ENCODE results near the gene CASS4.

Gene CASS4

DNA sequence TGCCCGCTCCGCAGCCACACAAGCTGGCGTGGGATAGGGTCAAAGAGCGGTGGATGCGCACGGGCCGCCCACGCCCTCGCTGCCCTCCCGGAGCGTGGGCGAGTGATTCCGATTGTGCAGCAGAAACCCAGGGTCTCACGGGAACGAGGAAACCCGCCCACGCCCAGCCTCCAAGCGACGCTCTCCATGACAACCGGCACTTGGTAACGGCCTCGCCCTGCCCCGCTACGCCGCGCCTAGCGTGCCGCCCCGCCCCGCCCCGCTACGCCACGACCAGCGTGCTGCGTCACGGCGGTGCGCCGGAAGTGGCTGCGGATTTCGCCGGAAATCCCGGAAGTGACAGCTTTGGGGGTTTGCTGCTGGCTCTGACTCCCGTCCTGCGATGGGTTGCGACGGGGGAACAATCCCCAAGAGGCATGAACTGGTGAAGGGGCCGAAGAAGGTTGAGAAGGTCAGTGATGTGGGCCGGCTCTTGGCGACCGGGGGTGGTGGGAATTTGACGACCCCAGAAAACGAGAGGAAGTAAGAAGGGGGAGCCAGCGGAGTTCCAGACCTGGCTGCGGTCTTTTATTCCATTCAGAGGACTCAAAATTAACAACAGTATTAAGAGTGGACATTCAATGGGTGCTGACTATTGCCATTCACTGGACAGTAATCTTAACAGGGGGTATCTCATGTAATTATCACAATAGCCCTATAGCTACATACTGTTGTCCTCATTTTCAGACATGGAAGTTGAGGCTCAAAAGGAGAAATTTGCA lies 56.4 kb downstream of the CASS4 start, which contains the start of gene RTF2:
RTF2 (plus strand) TSS at position 312 of the 761 bp plus-strand sequence; CDS start at position 383, 71 bp downstream.
- H3K4me3 ChIP-seq (ENCODE audit: low read length), result peak within 1 kb of the TSS; percentile 98
- peaks cover 16% of the 10 kb centered on the region for H3K4me1 ChIP-seq (ENCODE audit: control insufficient read depth, insufficient read depth, low read length)
- peak; percentile 99 for DNase-seq (ENCODE audit: low read depth)
- H3K9me3 ChIP-seq (ENCODE audit: control insufficient read depth, low read length), result no peaks in the 10 kb centered on the region
- H3K9ac ChIP-seq (ENCODE audit: low read length), result peak within 1 kb of the TSS; percentile 96
- H3K36me3 ChIP-seq (ENCODE audit: control insufficient read depth, insufficient read depth, low read length, severe bottlenecking), result peaks cover 9% of the 10 kb centered on the region
- no peaks in the 10 kb centered on the region for H3K27me3 ChIP-seq (replicated peaks; ENCODE audit: control insufficient read depth, insufficient read depth, low read length)

DNA sequence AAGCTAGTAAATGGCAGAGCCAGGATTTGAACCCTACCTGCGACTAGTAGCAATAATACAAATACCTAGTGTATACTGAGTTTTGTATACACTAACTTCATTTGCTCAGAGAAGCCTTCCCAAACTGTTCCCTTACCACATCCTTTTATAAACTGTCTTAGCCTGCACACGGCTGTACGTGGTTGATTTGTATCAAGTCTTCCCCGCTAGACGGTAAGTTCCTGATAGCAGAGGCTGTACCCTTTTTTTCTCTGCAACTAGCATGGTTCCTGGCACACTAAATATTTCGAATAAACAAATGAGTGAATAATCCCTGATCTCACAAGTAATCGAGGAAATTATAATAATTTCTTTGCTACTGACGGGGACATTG lies 57.0 kb downstream of the CASS4 start:
- Histone ChIP-seq H3K36me3 (ENCODE audit: control insufficient read depth, insufficient read depth, low read length, severe bottlenecking) (peaks cover 14% of the 10 kb centered on the region), H3K4me1 (ENCODE audit: control insufficient read depth, insufficient read depth, low read length) (peaks cover 16% of the 10 kb centered on the region)
- DNase-seq (ENCODE audit: low read depth), result peak; percentile 19

DNA sequence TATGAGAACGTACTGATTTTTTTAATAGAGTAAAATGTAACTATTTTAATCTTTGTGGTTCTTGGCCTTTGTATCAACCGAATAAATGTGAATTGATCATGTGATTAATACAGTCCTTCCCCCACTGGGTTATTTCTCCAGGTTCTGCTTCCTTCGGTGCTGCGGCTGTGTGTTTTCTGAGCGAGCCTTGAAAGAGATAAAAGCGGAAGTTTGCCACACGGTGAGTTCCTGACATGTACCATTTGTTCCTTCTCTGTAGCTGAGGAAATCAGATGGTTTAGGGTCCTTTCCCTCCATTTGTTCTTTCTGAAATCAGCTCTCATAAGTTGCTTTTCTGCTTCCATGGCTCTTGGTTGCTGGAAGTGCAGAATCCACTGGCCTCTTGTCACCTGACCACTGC lies 71.9 kb downstream of the CASS4 start:
- no peak for DNase-seq (ENCODE audit: low read depth)
- H3K4me3 ChIP-seq (ENCODE audit: low read length), result no peak overlapping the region
- no peak overlapping the region for H3K9ac ChIP-seq (ENCODE audit: low read length)
- peaks cover 85% of the 10 kb centered on the region for H3K36me3 ChIP-seq (ENCODE audit: control insufficient read depth, insufficient read depth, low read length, severe bottlenecking)
- H3K4me1 ChIP-seq (ENCODE audit: control insufficient read depth, insufficient read depth, low read length), result no peaks in the 10 kb centered on the region
- no peaks in the 10 kb centered on the region for H3K27me3 ChIP-seq (replicated peaks; ENCODE audit: control insufficient read depth, insufficient read depth, low read length)
- no peaks in the 10 kb centered on the region for H3K9me3 ChIP-seq (ENCODE audit: control insufficient read depth, low read length)

More for the DNA sequence above, 57.0 kb downstream of the CASS4 start:
- H3K4me3 ChIP-seq (ENCODE audit: low read length), result peak overlapping the region; percentile 98
- no peaks in the 10 kb centered on the region for H3K27me3 ChIP-seq (replicated peaks; ENCODE audit: control insufficient read depth, insufficient read depth, low read length)
- H3K9ac ChIP-seq (ENCODE audit: low read length), result peak overlapping the region; percentile 96
- H3K9me3 ChIP-seq (ENCODE audit: control insufficient read depth, low read length), result no peaks in the 10 kb centered on the region

DNA sequence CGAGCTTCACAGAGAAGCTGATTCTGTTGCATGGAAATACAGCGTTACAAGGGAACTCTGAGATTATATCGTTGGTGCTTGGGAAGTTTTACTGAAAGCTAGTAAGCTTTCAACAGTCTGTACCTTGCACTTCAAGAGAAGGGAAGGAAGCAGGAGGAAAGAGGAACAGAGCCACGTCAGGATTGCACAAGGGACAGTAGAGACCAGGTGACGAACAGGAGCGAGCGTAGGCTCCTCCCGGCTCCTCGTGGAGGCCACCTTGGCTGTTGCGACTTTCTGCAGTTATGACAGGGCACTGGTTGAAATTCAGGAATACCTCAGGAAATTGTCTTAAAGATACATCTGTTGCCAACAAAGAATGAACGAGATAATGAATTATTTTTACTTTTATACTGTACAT lies 75.2 kb downstream of the CASS4 start:
- H3K9ac ChIP-seq (ENCODE audit: low read length), result no peak overlapping the region
- H3K36me3 ChIP-seq (ENCODE audit: control insufficient read depth, insufficient read depth, low read length, severe bottlenecking), result peaks cover 80% of the 10 kb centered on the region
- no peak overlapping the region for H3K4me3 ChIP-seq (ENCODE audit: low read length)
- DNase-seq (ENCODE audit: low read depth), result no peak
- no peaks in the 10 kb centered on the region for H3K9me3 ChIP-seq (ENCODE audit: control insufficient read depth, low read length)
- no peaks in the 10 kb centered on the region for H3K27me3 ChIP-seq (replicated peaks; ENCODE audit: control insufficient read depth, insufficient read depth, low read length)
- H3K4me1 ChIP-seq (ENCODE audit: control insufficient read depth, insufficient read depth, low read length), result no peaks in the 10 kb centered on the region

DNA sequence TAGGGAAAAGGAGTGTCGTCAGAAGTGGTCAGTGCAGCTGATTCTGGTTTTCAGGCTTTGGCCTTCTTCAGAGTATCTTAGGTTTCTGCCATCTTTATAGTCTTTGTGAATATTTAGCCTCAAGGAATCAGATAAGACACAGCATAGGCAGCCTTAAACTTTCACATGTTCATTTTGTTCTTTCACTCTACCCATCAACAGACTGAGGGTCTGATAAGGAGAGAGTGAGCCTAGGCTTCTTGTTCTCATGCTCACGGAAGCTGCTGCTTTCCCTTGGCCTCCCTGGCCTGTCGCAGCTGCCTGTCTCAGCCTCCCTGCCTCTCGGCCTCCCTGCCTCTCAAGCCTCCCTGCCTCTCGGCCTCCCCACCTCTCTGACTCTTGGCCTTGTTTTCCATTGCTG lies 76.5 kb downstream of the CASS4 start:
- H3K27me3 ChIP-seq (replicated peaks; ENCODE audit: control insufficient read depth, insufficient read depth, low read length), result no peaks in the 10 kb centered on the region
- H3K4me1 ChIP-seq (ENCODE audit: control insufficient read depth, insufficient read depth, low read length), result no peaks in the 10 kb centered on the region
- peaks cover 74% of the 10 kb centered on the region for H3K36me3 ChIP-seq (ENCODE audit: control insufficient read depth, insufficient read depth, low read length, severe bottlenecking)
- no peaks in the 10 kb centered on the region for H3K9me3 ChIP-seq (ENCODE audit: control insufficient read depth, low read length)
- no peak overlapping the region for H3K4me3 ChIP-seq (ENCODE audit: low read length)
- no peak overlapping the region for H3K9ac ChIP-seq (ENCODE audit: low read length)
- no peak for DNase-seq (ENCODE audit: low read depth)

DNA sequence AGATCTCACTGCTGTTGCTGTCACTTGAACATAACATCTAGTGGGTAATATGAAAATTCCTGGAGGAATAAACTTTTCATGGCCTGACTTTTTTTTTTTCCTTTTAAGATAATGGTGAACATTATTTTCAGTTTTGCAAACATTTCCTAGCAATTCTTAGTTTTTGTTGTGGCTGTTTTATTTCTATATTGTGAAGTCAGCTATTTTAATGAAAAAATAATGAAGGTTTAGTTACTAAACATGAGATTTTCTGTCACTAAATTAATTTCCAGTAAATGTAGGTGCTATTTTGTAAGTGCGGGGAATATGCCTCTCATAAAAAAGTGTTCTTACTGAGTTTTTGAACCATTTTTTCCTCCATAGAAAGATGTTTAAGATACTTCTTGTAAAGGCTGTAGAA lies 89.1 kb downstream of the CASS4 start:
- H3K36me3 ChIP-seq (ENCODE audit: control insufficient read depth, insufficient read depth, low read length, severe bottlenecking), result peaks cover 34% of the 10 kb centered on the region
- no peaks in the 10 kb centered on the region for H3K27me3 ChIP-seq (replicated peaks; ENCODE audit: control insufficient read depth, insufficient read depth, low read length)
- DNase-seq (ENCODE audit: low read depth), result no peak
- H3K9me3 ChIP-seq (ENCODE audit: control insufficient read depth, low read length), result no peaks in the 10 kb centered on the region
- no peak overlapping the region for H3K4me3 ChIP-seq (ENCODE audit: low read length)
- no peak overlapping the region for H3K9ac ChIP-seq (ENCODE audit: low read length)
- no peaks in the 10 kb centered on the region for H3K4me1 ChIP-seq (ENCODE audit: control insufficient read depth, insufficient read depth, low read length)

DNA sequence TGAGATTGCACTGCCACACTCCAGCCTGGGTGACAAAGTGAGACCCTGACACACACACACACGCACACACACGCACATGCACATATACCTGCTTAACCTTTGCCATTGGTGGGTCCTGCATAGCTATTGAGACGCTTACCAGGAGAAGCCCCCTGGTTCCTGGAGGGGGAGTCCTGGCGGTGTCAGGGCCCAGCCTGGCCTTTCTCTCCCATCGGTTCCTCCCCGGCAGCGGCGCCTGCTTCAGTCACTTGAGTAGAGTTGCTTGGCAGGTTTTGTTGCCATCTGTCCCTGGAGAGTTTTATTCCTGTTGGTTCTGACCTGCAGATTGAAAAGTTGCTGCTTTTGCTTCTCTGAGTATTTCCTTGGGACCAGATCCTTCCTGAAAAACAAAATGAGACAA lies 91.9 kb downstream of the CASS4 start:
- no peaks in the 10 kb centered on the region for H3K27me3 ChIP-seq (replicated peaks; ENCODE audit: control insufficient read depth, insufficient read depth, low read length)
- H3K9ac ChIP-seq (ENCODE audit: low read length), result no peak overlapping the region
- peaks cover 11% of the 10 kb centered on the region for H3K36me3 ChIP-seq (ENCODE audit: control insufficient read depth, insufficient read depth, low read length, severe bottlenecking)
- no peak for DNase-seq (ENCODE audit: low read depth)
- H3K4me1 ChIP-seq (ENCODE audit: control insufficient read depth, insufficient read depth, low read length), result no peaks in the 10 kb centered on the region
- H3K9me3 ChIP-seq (ENCODE audit: control insufficient read depth, low read length), result no peaks in the 10 kb centered on the region
- H3K4me3 ChIP-seq (ENCODE audit: low read length), result no peak overlapping the region

DNA sequence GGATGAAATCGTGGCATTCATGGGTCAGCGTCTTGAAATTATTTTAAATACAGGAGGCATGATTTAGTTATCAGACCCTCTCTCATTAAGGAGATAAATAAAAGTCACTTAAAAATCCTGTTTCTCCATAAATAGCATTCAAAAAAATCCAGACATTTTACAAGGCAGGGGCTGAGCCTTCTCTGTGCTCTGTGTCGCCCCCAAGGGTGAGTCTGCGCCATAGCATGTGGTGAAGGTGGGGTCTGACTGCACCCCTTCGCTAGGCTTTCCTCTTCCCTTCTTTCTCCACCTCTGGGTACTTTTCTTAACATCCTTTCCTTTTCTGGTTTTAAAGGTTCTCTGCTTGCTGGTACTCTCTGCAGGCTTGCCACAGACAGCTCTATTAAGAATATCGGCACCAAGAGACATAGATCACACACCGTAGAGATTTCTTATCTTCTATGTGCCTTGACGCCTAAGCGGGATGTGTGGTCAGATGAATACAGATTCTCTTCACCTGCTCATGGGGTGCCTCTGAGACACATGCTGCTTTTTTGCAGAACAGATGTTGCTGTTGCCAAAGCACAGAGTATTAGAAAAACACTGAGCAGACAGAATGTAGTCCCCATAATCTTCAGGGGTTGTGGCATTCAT lies 92.4 kb downstream of the CASS4 start:
- Histone ChIP-seq H3K4me1 (ENCODE audit: control insufficient read depth, insufficient read depth, low read length) (no peaks in the 10 kb centered on the region), H3K9me3 (ENCODE audit: control insufficient read depth, low read length) (no peaks in the 10 kb centered on the region), H3K9ac (ENCODE audit: low read length) (no peak overlapping the region), H3K4me3 (ENCODE audit: low read length) (no peak overlapping the region), H3K36me3 (ENCODE audit: control insufficient read depth, insufficient read depth, low read length, severe bottlenecking) (peaks cover 9% of the 10 kb centered on the region), H3K27me3 (replicated peaks; ENCODE audit: control insufficient read depth, insufficient read depth, low read length) (no peaks in the 10 kb centered on the region)
- DNase-seq (ENCODE audit: low read depth), result peak; percentile 26

DNA sequence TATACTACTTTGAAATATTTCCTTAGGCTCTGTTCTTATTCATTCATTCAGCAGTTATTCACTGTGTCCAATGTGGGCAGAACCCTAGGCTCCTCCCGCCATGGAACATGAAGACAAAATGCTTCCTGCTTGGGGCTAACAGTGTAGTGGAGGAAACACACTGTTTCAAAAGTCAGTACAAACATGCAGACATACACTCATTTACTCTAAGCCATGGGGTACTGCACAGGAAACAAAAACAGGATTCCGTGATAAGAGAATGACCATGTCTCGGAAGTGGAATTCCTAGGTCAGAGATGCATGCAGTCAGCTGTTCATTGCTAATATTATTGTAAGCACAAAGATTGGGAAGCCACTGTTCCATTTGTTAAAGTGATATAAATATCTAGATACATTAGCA lies 94.0 kb downstream of the CASS4 start:
- no peaks in the 10 kb centered on the region for H3K27me3 ChIP-seq (replicated peaks; ENCODE audit: control insufficient read depth, insufficient read depth, low read length)
- no peaks in the 10 kb centered on the region for H3K9me3 ChIP-seq (ENCODE audit: control insufficient read depth, low read length)
- H3K36me3 ChIP-seq (ENCODE audit: control insufficient read depth, insufficient read depth, low read length, severe bottlenecking), result peaks cover 8% of the 10 kb centered on the region
- DNase-seq (ENCODE audit: low read depth), result no peak
- H3K4me3 ChIP-seq (ENCODE audit: low read length), result no peak overlapping the region
- H3K9ac ChIP-seq (ENCODE audit: low read length), result no peak overlapping the region
- no peaks in the 10 kb centered on the region for H3K4me1 ChIP-seq (ENCODE audit: control insufficient read depth, insufficient read depth, low read length)

All from adipocyte (in vitro differentiated cells).